Measurements from ENCODE around the gene YPEL3. TPM values are rescaled to one million over a fixed set of nuclear protein-coding genes. Genes with fewer than 3 reads are reported as not detected.

YPEL3 gene
- total RNA-seq, 2 donors from 2014 or later, result 42.0 to 57.2 TPM

- no peak overlapping the region for H3K4me3 Mint-ChIP-seq
- no peaks in the 10 kb centered on the region for H3K9me3 Mint-ChIP-seq
- Histone ChIP-seq H3K9me3 (ENCODE audit: control insufficient read depth, low read length) (no peaks in the 10 kb centered on the region), H3K4me3 (ENCODE audit: low read length) (no peak overlapping the region), H3K27ac (ENCODE audit: low read depth, low read length) (no peak overlapping the region), H3K27me3 (ENCODE audit: control insufficient read depth, insufficient read depth, low read length, poor library complexity, severe bottlenecking) (no peaks in the 10 kb centered on the region), H3K9ac (ENCODE audit: extremely low read depth, low read length, poor library complexity, severe bottlenecking) (no peak overlapping the region), H3K4me1 (ENCODE audit: control insufficient read depth, insufficient read depth, low read length) (no peaks in the 10 kb centered on the region), H3K36me3 (ENCODE audit: control insufficient read depth, insufficient read depth, low read length) (no peaks in the 10 kb centered on the region)
- H3K27me3 Mint-ChIP-seq (ENCODE audit: insufficient read depth), result peaks cover 1% of the 10 kb centered on the region
- H3K36me3 Mint-ChIP-seq (ENCODE audit: low read depth), result no peaks in the 10 kb centered on the region
- no peak for DNase-seq
- H3K27ac Mint-ChIP-seq, result no peak overlapping the region
- TF ChIP-seq CTCF (conservative IDR thresholded peaks at IDR 0.05), result no peak
- H3K4me1 Mint-ChIP-seq, result no peaks in the 10 kb centered on the region
- WGBS, 2 experiments (ENCODE audit: insufficient coverage in 1 of 2, insufficient read length in 1 of 2), result 94 to 95% methylated on average over 10 to 11 of the region's 11 CpGs
Measured at GRCh38 chr16:30136971-30137605, 41.1 kb upstream of the YPEL3 start.

GRCh38 chr16:30132591-30132990 lies 36.6 kb upstream of the YPEL3 start:
- Mint-ChIP-seq H3K27me3 (ENCODE audit: insufficient read depth) (peaks cover 1% of the 10 kb centered on the region), H3K36me3 (ENCODE audit: low read depth) (no peaks in the 10 kb centered on the region), H3K4me1 (no peaks in the 10 kb centered on the region), H3K4me3 (no peak overlapping the region), H3K27ac (no peak overlapping the region), H3K9me3 (no peaks in the 10 kb centered on the region)
- Histone ChIP-seq H3K27me3 (ENCODE audit: control insufficient read depth, insufficient read depth, low read length, poor library complexity, severe bottlenecking) (no peaks in the 10 kb centered on the region), H3K4me3 (ENCODE audit: low read length) (no peak overlapping the region), H3K9me3 (ENCODE audit: control insufficient read depth, low read length) (no peaks in the 10 kb centered on the region), H3K4me1 (ENCODE audit: control insufficient read depth, insufficient read depth, low read length) (no peaks in the 10 kb centered on the region), H3K27ac (ENCODE audit: low read depth, low read length) (no peak overlapping the region), H3K9ac (ENCODE audit: extremely low read depth, low read length, poor library complexity, severe bottlenecking) (no peak overlapping the region), H3K36me3 (ENCODE audit: control insufficient read depth, insufficient read depth, low read length) (no peaks in the 10 kb centered on the region)
- 87 to 100% methylated on average over 1 to 3 of the region's 3 CpGs for WGBS, 2 experiments (ENCODE audit: insufficient coverage in 1 of 2, insufficient read length in 1 of 2)
- DNase-seq, result no peak
- TF ChIP-seq CTCF (conservative IDR thresholded peaks at IDR 0.05), result no peak

GRCh38 chr16:30131869-30132475 lies 36.0 kb upstream of the YPEL3 start:
- no peaks in the 10 kb centered on the region for H3K4me1 Mint-ChIP-seq

More at GRCh38 chr16:30131869-30132475, 36.0 kb upstream of the YPEL3 start:
- Mint-ChIP-seq H3K27ac (no peak overlapping the region), H3K9me3 (no peaks in the 10 kb centered on the region), H3K36me3 (ENCODE audit: low read depth) (no peaks in the 10 kb centered on the region), H3K27me3 (ENCODE audit: insufficient read depth) (peaks cover 1% of the 10 kb centered on the region), H3K4me3 (no peak overlapping the region)
- Histone ChIP-seq H3K4me1 (ENCODE audit: control insufficient read depth, insufficient read depth, low read length) (no peaks in the 10 kb centered on the region), H3K4me3 (ENCODE audit: low read length) (no peak overlapping the region), H3K27me3 (ENCODE audit: control insufficient read depth, insufficient read depth, low read length, poor library complexity, severe bottlenecking) (no peaks in the 10 kb centered on the region), H3K27ac (ENCODE audit: low read depth, low read length) (no peak overlapping the region), H3K9me3 (ENCODE audit: control insufficient read depth, low read length) (no peaks in the 10 kb centered on the region), H3K9ac (ENCODE audit: extremely low read depth, low read length, poor library complexity, severe bottlenecking) (no peak overlapping the region), H3K36me3 (ENCODE audit: control insufficient read depth, insufficient read depth, low read length) (no peaks in the 10 kb centered on the region)
- 93 to 97% methylated on average over 4 of the region's 4 CpGs for WGBS, 2 experiments (ENCODE audit: insufficient coverage in 1 of 2, insufficient read length in 1 of 2)
- no peak for TF ChIP-seq CTCF (conservative IDR thresholded peaks at IDR 0.05)
- DNase-seq, result no peak
